Progenitor cell of endocrine pancreas (in vitro differentiated cells): ENCODE measurements around the gene METTL9. TPM values are rescaled to one million over a fixed set of nuclear protein-coding genes. Genes with fewer than 3 reads are reported as not detected.
"Not testable (repeated sequence)": the region's sequence is repeated elsewhere in the genome, so short reads cannot be mapped to it uniquely, and the experiment has no call there.

ENCODE experiments used
- DNase-seq: peaks from one replicate; pipeline ENCODE4 v3.0.0; 2021; ENCODE audit warnings: low spot score; ENCODE audit not compliant: unreplicated experiment
- H3K27ac Mint-ChIP-seq: 2 replicates; pipeline ENCODE4 v1.8.0; 2021; ENCODE audit warnings: mild to moderate bottlenecking, moderate library complexity, mixed read lengths
- H3K27me3 Mint-ChIP-seq: 2 replicates; pipeline ENCODE4 v1.8.0; 2021; ENCODE audit warnings: mixed read lengths
- H3K36me3 Mint-ChIP-seq: 2 replicates; pipeline ENCODE4 v1.8.0; 2022; ENCODE audit warnings: mixed read lengths; ENCODE audit not compliant: insufficient read depth
- H3K4me1 Mint-ChIP-seq: 2 replicates; pipeline ENCODE4 v1.8.0; 2021; ENCODE audit warnings: low read depth, mixed read lengths
- H3K4me3 Mint-ChIP-seq: 2 replicates; pipeline ENCODE4 v1.8.0; 2021; ENCODE audit warnings: low read depth, mild to moderate bottlenecking, moderate library complexity, mixed read lengths
- H3K9me3 Mint-ChIP-seq: 2 replicates; pipeline ENCODE4 v1.8.0; 2021; ENCODE audit warnings: low read depth, mixed read lengths
- total RNA-seq: library from RNA; stranded (reverse); gene quantifications from 2 replicates; pipeline ENCODE4 v1.2.1, GENCODE V29; 2021
- TF ChIP-seq, protein P1 (sequence below): fragments of 200-600 bp; sonication (generic); IDR thresholded peaks from one replicate; pipeline ENCODE4 v1.5.0; 2021; ENCODE audit warnings: antibody characterized with exemption, mild to moderate bottlenecking; ENCODE audit not compliant: unreplicated experiment

METTL9 gene
- total RNA-seq, 1 donor from 2014 or later: 158 TPM

DNA sequence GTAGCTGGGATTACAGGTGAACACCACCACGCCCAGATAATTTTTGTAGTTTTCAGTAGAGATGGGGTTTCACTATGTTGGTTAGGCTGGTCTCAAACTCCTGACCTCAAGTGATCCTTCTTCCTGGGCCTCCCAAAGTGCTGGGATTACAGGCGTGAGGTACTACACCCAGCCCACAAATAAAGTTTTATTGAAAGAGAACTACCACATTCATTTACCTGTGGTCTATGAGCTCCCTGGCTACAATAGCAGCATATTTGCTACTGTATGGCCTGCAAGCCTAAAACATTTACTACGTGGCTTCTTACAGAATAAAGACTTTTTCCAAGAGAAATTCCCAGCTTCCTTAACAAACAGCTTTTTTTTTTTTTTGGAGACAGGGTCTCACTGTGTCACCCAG is 3.4 kb downstream of the METTL9 start:
- Mint-ChIP-seq H3K4me3 (no peak overlapping the region), H3K36me3 (no peaks in the 10 kb centered on the region), H3K27me3 (no peaks in the 10 kb centered on the region), H3K27ac (no peak overlapping the region), H3K9me3 (no peaks in the 10 kb centered on the region), H3K4me1 (peaks cover 30% of the 10 kb centered on the region)
- no peak for DNase-seq
- TF ChIP-seq, protein P1, sequence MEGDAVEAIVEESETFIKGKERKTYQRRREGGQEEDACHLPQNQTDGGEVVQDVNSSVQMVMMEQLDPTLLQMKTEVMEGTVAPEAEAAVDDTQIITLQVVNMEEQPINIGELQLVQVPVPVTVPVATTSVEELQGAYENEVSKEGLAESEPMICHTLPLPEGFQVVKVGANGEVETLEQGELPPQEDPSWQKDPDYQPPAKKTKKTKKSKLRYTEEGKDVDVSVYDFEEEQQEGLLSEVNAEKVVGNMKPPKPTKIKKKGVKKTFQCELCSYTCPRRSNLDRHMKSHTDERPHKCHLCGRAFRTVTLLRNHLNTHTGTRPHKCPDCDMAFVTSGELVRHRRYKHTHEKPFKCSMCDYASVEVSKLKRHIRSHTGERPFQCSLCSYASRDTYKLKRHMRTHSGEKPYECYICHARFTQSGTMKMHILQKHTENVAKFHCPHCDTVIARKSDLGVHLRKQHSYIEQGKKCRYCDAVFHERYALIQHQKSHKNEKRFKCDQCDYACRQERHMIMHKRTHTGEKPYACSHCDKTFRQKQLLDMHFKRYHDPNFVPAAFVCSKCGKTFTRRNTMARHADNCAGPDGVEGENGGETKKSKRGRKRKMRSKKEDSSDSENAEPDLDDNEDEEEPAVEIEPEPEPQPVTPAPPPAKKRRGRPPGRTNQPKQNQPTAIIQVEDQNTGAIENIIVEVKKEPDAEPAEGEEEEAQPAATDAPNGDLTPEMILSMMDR: no peak

GRCh38 chr16:21603928-21604327 is 4.6 kb downstream of the METTL9 start:
- Mint-ChIP-seq H3K27ac (peak overlapping the region; percentile 67), H3K9me3 (no peaks in the 10 kb centered on the region), H3K27me3 (no peaks in the 10 kb centered on the region), H3K4me3 (no peak overlapping the region), H3K36me3 (no peaks in the 10 kb centered on the region), H3K4me1 (peaks cover 34% of the 10 kb centered on the region)
- TF ChIP-seq, protein P1: no peak
- DNase-seq: no peak

DNA sequence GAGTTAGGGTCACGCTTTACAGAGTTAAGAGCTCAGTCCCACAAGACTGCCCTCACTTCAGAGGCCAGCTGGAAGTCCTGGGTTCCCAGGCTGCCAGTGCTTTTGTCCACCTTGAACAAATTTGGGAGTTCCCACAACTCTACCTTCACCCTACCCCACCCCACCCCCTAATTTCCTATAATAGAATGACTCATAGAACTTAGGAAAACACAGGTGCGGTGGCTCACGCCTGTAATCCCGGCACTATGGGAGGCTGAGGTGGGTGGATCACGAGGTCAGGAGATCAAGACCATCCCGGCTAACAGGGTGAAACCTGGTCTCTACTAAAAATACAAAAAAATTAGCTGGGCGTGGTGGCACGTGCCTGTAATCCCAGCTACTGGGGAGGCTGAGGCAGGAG is 6.5 kb downstream of the METTL9 start:
- H3K4me3 Mint-ChIP-seq, H3K27ac Mint-ChIP-seq, DNase-seq, H3K9me3 Mint-ChIP-seq, H3K36me3 Mint-ChIP-seq, H3K27me3 Mint-ChIP-seq: not testable (repeated sequence)
- peaks cover 41% of the 10 kb centered on the region for H3K4me1 Mint-ChIP-seq

DNA sequence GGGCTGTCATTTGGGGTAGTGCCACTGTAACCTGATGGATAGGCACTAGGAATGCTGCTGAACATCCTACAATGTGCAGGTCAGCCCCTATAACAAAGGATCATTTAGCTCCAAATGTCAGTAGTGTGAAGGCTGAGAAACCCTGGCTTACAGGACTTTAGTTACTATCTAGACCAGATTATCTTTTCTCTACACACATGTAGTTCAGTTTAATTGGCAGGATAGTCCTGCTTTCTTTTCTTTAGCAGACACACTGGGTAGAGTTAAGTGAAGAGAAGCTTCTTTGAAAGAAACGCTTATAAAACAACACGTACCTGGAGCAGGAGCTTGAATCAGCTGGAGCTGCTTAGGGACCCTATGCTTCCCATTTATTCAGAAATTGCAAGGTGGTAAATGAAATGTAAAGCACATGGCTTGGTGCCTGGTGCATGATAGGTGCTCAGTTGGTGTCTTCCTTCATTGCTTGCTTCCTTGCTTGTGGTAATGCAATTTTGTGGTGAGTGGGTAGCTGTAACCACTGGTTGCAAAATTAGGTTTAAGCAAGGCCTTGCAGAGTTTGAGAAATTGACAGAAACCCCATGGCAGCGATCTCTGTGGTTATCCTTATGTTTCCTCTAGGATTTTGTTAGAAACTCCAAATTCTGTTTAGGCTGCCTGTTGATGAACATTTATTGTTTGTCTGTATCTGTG is 9.4 kb downstream of the METTL9 start:
- H3K36me3 Mint-ChIP-seq: no peaks in the 10 kb centered on the region
- peak overlapping the region; percentile 39 for H3K27ac Mint-ChIP-seq
- no peak for DNase-seq
- H3K4me1 Mint-ChIP-seq: peaks cover 39% of the 10 kb centered on the region
- H3K4me3 Mint-ChIP-seq: no peak overlapping the region
- TF ChIP-seq, protein P1: no peak
- H3K9me3 Mint-ChIP-seq: no peaks in the 10 kb centered on the region
- H3K27me3 Mint-ChIP-seq: no peaks in the 10 kb centered on the region

DNA sequence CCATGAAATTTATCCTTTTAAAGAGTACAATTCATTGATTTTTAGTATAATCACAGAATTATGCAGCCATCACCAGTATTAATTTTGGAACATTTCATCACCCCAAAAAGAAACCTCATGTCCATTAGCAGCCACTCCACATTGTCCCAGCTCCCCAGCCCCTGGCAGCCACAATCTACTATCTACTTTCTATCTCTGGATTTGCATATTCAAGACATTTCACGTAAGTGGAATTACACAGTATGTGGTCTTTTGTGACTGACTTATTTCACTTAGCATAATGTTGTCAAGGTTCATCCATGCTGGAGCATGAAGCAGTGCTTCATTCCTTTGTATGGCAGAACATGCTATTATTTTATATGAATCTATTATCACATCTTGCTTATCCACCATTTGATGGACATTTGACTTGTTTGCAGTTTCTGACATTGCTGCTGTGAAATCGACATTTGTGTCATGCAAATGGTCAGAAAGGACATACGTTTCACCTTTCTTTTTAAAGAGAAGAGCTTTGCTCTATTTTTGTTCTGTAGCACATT is 10.7 kb downstream of the METTL9 start:
- Mint-ChIP-seq H3K4me3 (no peak overlapping the region), H3K27ac (no peak overlapping the region), H3K27me3 (no peaks in the 10 kb centered on the region), H3K36me3 (peaks cover 3% of the 10 kb centered on the region), H3K4me1 (peaks cover 33% of the 10 kb centered on the region), H3K9me3 (no peaks in the 10 kb centered on the region)
- no peak for DNase-seq
- TF ChIP-seq, protein P1: no peak

GRCh38 chr16:21610766-21611165 is 11.4 kb downstream of the METTL9 start:
- Mint-ChIP-seq H3K9me3 (no peaks in the 10 kb centered on the region), H3K4me3 (no peak overlapping the region), H3K36me3 (peaks cover 4% of the 10 kb centered on the region), H3K4me1 (peaks cover 34% of the 10 kb centered on the region), H3K27me3 (no peaks in the 10 kb centered on the region), H3K27ac (no peak overlapping the region)
- TF ChIP-seq, protein P1: no peak
- no peak for DNase-seq
